Stimulated activated CD8-positive, alpha-beta memory T cell treated with anti-CD3 and anti-CD28 coated beads, Interleukin-2, amount 100 ng/mL, for 48 hours (primary cell): ENCODE measurements around the gene GRIK1.

Source experiments
- DNase-seq, 2 donors: peaks; one replicate each; pipeline ENCODE4 v3.0.0-alpha.2; 2020; ENCODE audit warnings: low read depth in 2 of 2

GRIK1 gene

GRCh38 chr21:29642551-29643245 lies 297.1 kb downstream of the GRIK1 start:
- no peak for DNase-seq

GRCh38 chr21:29641635-29642550 lies 297.9 kb downstream of the GRIK1 start:
- DNase-seq: no peak

- no peak for DNase-seq
Measured at GRCh38 chr21:29641001-29641634, 298.7 kb downstream of the GRIK1 start.

- no peak for DNase-seq
Measured at GRCh38 chr21:29640080-29640508, 299.7 kb downstream of the GRIK1 start.

GRCh38 chr21:29639366-29640079 lies 300.3 kb downstream of the GRIK1 start:
- DNase-seq: no peak

- no peak for DNase-seq
Measured at GRCh38 chr21:29638761-29639327, 301.0 kb downstream of the GRIK1 start.

GRCh38 chr21:29638138-29638537 lies 301.7 kb downstream of the GRIK1 start:
- no peak for DNase-seq

- no peak for DNase-seq
Measured at GRCh38 chr21:29637553-29637952, 302.2 kb downstream of the GRIK1 start.

- DNase-seq: no peak
Measured at GRCh38 chr21:29637134-29637533, 302.7 kb downstream of the GRIK1 start.

- no peak for DNase-seq
Measured at GRCh38 chr21:29634418-29634817, 305.4 kb downstream of the GRIK1 start.

GRCh38 chr21:29633756-29634155 lies 306.0 kb downstream of the GRIK1 start:
- no peak for DNase-seq

- no peak for DNase-seq
Measured at GRCh38 chr21:29630441-29630840, 309.4 kb downstream of the GRIK1 start.

GRCh38 chr21:29627905-29628304 lies 311.9 kb downstream of the GRIK1 start:
- no peak for DNase-seq

GRCh38 chr21:29626801-29627470 lies 312.9 kb downstream of the GRIK1 start:
- no peak for DNase-seq

- DNase-seq: no peak
Measured at GRCh38 chr21:29625990-29626389, 313.8 kb downstream of the GRIK1 start.

GRCh38 chr21:29624776-29625175 lies 315.0 kb downstream of the GRIK1 start:
- no peak for DNase-seq

- no peak for DNase-seq
Measured at GRCh38 chr21:29621525-29621924, 318.3 kb downstream of the GRIK1 start.

GRCh38 chr21:29616209-29616751 lies 323.5 kb downstream of the GRIK1 start:
- no peak for DNase-seq

GRCh38 chr21:29613877-29614276 lies 325.9 kb downstream of the GRIK1 start:
- DNase-seq: no peak

GRCh38 chr21:29613021-29613420 lies 326.8 kb downstream of the GRIK1 start:
- no peak for DNase-seq
